Osteocyte (in vitro differentiated cells): ENCODE measurements around the gene PPP2R2B. TPM values are rescaled to one million over a fixed set of nuclear protein-coding genes. Genes with fewer than 3 reads are reported as not detected.
A peak's percentile ranks its signal among the peaks of the same experiment; 100 is the strongest.

Experiments
- DNase-seq: peaks from one replicate; pipeline ENCODE4 v3.0.0; 2021; ENCODE audit warnings: mixed read lengths; ENCODE audit not compliant: unreplicated experiment; ENCODE audit errors: extremely low spot score
- H3K27ac Mint-ChIP-seq: one replicate; pipeline ENCODE4 v1.8.0; 2021; ENCODE audit warnings: mild to moderate bottlenecking, mixed read lengths; ENCODE audit not compliant: unreplicated experiment
- H3K27me3 Mint-ChIP-seq: one replicate; pipeline ENCODE4 v1.8.0; 2021; ENCODE audit warnings: mixed read lengths; ENCODE audit not compliant: unreplicated experiment
- H3K36me3 Mint-ChIP-seq: one replicate; pipeline ENCODE4 v1.8.0; 2021; ENCODE audit warnings: mixed read lengths; ENCODE audit not compliant: unreplicated experiment
- H3K4me1 Mint-ChIP-seq: one replicate; pipeline ENCODE4 v1.8.0; 2021; ENCODE audit warnings: mixed read lengths; ENCODE audit not compliant: unreplicated experiment
- H3K4me3 Mint-ChIP-seq: one replicate; pipeline ENCODE4 v1.8.0; 2021; ENCODE audit warnings: mild to moderate bottlenecking, moderate library complexity, mixed read lengths; ENCODE audit not compliant: unreplicated experiment
- H3K9me3 Mint-ChIP-seq: one replicate; pipeline ENCODE4 v1.8.0; 2021; ENCODE audit warnings: mixed read lengths; ENCODE audit not compliant: unreplicated experiment
- CTCF ChIP-seq: fragments of 200-600 bp; sonication (generic); IDR thresholded peaks from 2 replicates; pipeline ENCODE4 v1.5.0; 2021; ENCODE audit warnings: antibody characterized with exemption, mild to moderate bottlenecking, moderate library complexity
- total RNA-seq: library from RNA; stranded (reverse); gene quantifications from 2 replicates; pipeline ENCODE4 v1.2.1, GENCODE V29; 2021

Gene PPP2R2B
- total RNA-seq, 1 donor from 2014 or later = not detected

GRCh38 chr5:146582051-146582596, 296.4 kb downstream of the PPP2R2B start:
- no peak for DNase-seq
- H3K27me3 Mint-ChIP-seq = peaks cover 11% of the 10 kb centered on the region
- no peak for TF ChIP-seq CTCF

GRCh38 chr5:146580237-146580636, 298.3 kb downstream of the PPP2R2B start:
- Mint-ChIP-seq H3K9me3 (no peaks in the 10 kb centered on the region), H3K36me3 (no peaks in the 10 kb centered on the region), H3K27me3 (peaks cover 11% of the 10 kb centered on the region), H3K4me3 (no peak overlapping the region), H3K4me1 (no peaks in the 10 kb centered on the region), H3K27ac (no peak overlapping the region)
- no peak for DNase-seq
- no peak for TF ChIP-seq CTCF

More at GRCh38 chr5:146582051-146582596, 296.4 kb downstream of the PPP2R2B start:
- no peaks in the 10 kb centered on the region for H3K4me1 Mint-ChIP-seq
- H3K27ac Mint-ChIP-seq = no peak overlapping the region
- no peaks in the 10 kb centered on the region for H3K36me3 Mint-ChIP-seq
- H3K4me3 Mint-ChIP-seq = no peak overlapping the region
- no peaks in the 10 kb centered on the region for H3K9me3 Mint-ChIP-seq

- Mint-ChIP-seq H3K9me3 (no peaks in the 10 kb centered on the region), H3K4me1 (no peaks in the 10 kb centered on the region), H3K36me3 (no peaks in the 10 kb centered on the region), H3K4me3 (no peak overlapping the region), H3K27ac (no peak overlapping the region), H3K27me3 (peaks cover 26% of the 10 kb centered on the region)
- TF ChIP-seq CTCF = no peak
- no peak for DNase-seq
Measured at GRCh38 chr5:146574713-146575112, 303.8 kb downstream of the PPP2R2B start.

- H3K27ac Mint-ChIP-seq = no peak overlapping the region
- no peaks in the 10 kb centered on the region for H3K36me3 Mint-ChIP-seq
- no peaks in the 10 kb centered on the region for H3K4me1 Mint-ChIP-seq
- H3K4me3 Mint-ChIP-seq = no peak overlapping the region
- DNase-seq = no peak
- TF ChIP-seq CTCF = no peak
- peaks cover 14% of the 10 kb centered on the region for H3K27me3 Mint-ChIP-seq
- no peaks in the 10 kb centered on the region for H3K9me3 Mint-ChIP-seq
Measured at GRCh38 chr5:146568161-146568560, 310.4 kb downstream of the PPP2R2B start.

GRCh38 chr5:146565764-146566367, 312.7 kb downstream of the PPP2R2B start:
- TF ChIP-seq CTCF = peak; percentile 59
- no peak overlapping the region for H3K4me3 Mint-ChIP-seq
- H3K9me3 Mint-ChIP-seq = no peaks in the 10 kb centered on the region
- H3K36me3 Mint-ChIP-seq = no peaks in the 10 kb centered on the region
- no peak for DNase-seq
- H3K4me1 Mint-ChIP-seq = peaks cover under 1% of the 10 kb centered on the region
- no peak overlapping the region for H3K27ac Mint-ChIP-seq
- H3K27me3 Mint-ChIP-seq = peaks cover 6% of the 10 kb centered on the region
